Measurements from ENCODE around the gene ME3.

Gene ME3

GRCh38 chr11:86509588-86509974, 162.8 kb downstream of the ME3 start:
- Histone ChIP-seq H3K79me2 (ENCODE audit: low read length) (no peaks in the 10 kb centered on the region), H3K9ac (ENCODE audit: low read length) (no peak overlapping the region), H2AFZ (ENCODE audit: low read length) (no peak overlapping the region), H3K36me3 (replicated peaks; ENCODE audit: insufficient read depth, low read length) (no peaks in the 10 kb centered on the region), H4K20me1 (ENCODE audit: insufficient read depth, low read length) (no peaks in the 10 kb centered on the region), H3K4me2 (ENCODE audit: low read depth, low read length) (no peak overlapping the region), H3K4me3 (ENCODE audit: low read length) (no peak overlapping the region), H3K4me1 (ENCODE audit: low read length) (no peaks in the 10 kb centered on the region), H3K9me3 (replicated peaks; ENCODE audit: insufficient read depth, low read length) (no peaks in the 10 kb centered on the region), H3K9me2 (replicated peaks; ENCODE audit: insufficient read depth, low read length) (no peaks in the 10 kb centered on the region), H3K27ac (ENCODE audit: low read length) (no peak overlapping the region), H3K27me3 (replicated peaks; ENCODE audit: insufficient read depth, low read length) (no peaks in the 10 kb centered on the region), H3F3A (ENCODE audit: insufficient read depth, low read length) (no peaks in the 10 kb centered on the region)
- TF ChIP-seq CTCF (IDR thresholded peaks at IDR 0.05; ENCODE audit: low read length) (no peak), EZH2phosphoT487 (IDR thresholded peaks at IDR 0.05; ENCODE audit: low read length) (no peak), EZH2 (optimal IDR thresholded peaks at IDR 0.05; ENCODE audit: low read depth, low read length) (no peak)
- DNase-seq = no peak

DNA sequence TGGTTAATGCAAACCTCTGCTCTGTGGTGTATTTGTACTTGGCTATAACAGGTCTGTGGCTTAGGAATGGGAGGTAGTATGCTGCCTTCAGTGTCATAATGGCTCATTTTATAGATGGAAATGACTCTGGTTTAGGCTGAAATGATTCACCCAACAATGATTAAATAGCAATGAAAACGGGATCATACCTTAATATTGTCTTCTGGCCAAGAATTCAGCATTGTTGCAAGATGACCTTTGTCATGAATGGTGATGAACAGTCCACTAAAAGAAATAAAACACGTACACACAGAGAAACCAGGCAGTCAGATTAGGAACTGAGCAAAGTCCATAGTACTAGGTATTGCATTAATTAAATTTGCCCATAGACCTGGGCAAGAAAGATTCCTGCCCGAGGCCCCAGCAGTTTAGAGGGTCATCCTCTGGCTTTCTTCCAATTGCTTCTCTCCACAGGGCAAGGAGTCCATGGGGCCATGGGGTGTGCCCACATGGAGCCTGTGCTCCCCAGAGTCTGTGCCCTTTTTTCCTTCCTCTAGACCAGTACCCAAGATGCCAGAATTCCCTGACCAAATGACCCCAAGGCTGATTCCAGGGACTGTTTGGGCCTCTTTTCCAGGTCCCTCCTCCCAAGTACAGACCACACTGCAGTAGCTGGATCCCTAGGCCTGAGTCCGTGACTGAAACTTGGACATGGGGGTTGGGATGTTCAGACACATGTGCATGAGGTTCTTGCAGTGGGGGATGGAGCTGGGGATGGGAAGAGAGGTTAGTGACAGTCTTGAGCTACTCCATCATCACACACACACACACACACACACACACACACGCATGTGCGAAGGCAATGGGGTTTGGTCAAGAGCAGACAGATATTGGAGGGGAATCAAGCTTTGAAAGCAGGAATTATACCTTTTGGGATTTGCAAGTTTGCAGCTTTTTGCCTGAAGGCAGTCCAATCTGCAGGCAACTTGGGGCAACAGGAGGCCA, 163.5 kb downstream of the ME3 start:
- Histone ChIP-seq H3K4me3 (ENCODE audit: low read length) (no peak overlapping the region), H3K9me2 (replicated peaks; ENCODE audit: insufficient read depth, low read length) (no peaks in the 10 kb centered on the region), H2AFZ (ENCODE audit: low read length) (no peak overlapping the region), H3K79me2 (ENCODE audit: low read length) (no peaks in the 10 kb centered on the region), H3K9me3 (replicated peaks; ENCODE audit: insufficient read depth, low read length) (no peaks in the 10 kb centered on the region), H3K4me2 (ENCODE audit: low read depth, low read length) (no peak overlapping the region), H3K36me3 (replicated peaks; ENCODE audit: insufficient read depth, low read length) (no peaks in the 10 kb centered on the region), H3K27me3 (replicated peaks; ENCODE audit: insufficient read depth, low read length) (no peaks in the 10 kb centered on the region), H3F3A (ENCODE audit: insufficient read depth, low read length) (no peaks in the 10 kb centered on the region), H3K9ac (ENCODE audit: low read length) (no peak overlapping the region), H3K4me1 (ENCODE audit: low read length) (no peaks in the 10 kb centered on the region), H4K20me1 (ENCODE audit: insufficient read depth, low read length) (no peaks in the 10 kb centered on the region), H3K27ac (ENCODE audit: low read length) (no peak overlapping the region)
- no peak for TF ChIP-seq EZH2phosphoT487 (IDR thresholded peaks at IDR 0.05; ENCODE audit: low read length)
- no peak for TF ChIP-seq EZH2 (optimal IDR thresholded peaks at IDR 0.05; ENCODE audit: low read depth, low read length)
- TF ChIP-seq CTCF (IDR thresholded peaks at IDR 0.05; ENCODE audit: low read length) = no peak
- no peak for DNase-seq

DNA sequence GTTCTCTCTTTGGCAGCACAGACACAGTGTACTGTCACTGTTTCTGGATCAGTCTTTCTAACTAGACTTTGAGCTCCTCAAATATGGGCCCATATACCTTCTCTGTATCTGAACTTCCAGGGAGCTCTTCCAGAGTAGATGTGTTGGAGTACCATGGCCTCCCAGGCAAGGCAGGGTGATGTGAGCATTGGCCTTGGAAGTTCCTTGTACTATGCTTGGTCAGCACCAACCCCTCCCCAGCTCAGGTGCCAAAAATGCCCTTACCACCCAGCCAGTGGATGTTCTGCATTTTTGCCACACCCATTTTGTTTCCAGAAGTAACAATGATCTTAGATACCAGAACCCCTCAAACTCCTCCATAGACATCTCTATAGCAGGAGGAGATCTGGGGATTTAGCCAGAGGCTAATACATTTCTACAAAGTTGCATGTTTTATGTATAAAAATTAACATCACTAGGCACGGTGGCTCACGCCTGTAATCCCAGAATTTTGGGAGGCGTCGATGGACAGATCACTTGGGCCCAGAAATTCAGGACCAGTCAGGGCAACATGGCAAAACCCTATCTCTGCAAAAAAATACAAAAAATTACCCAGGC, 165.1 kb downstream of the ME3 start:
- Histone ChIP-seq H3K4me2 (ENCODE audit: low read depth, low read length) (no peak overlapping the region), H3K36me3 (replicated peaks; ENCODE audit: insufficient read depth, low read length) (no peaks in the 10 kb centered on the region), H3K9me3 (replicated peaks; ENCODE audit: insufficient read depth, low read length) (no peaks in the 10 kb centered on the region), H3K9me2 (replicated peaks; ENCODE audit: insufficient read depth, low read length) (no peaks in the 10 kb centered on the region), H3K9ac (ENCODE audit: low read length) (no peak overlapping the region), H3K27ac (ENCODE audit: low read length) (no peak overlapping the region), H3K4me3 (ENCODE audit: low read length) (no peak overlapping the region), H3K79me2 (ENCODE audit: low read length) (no peaks in the 10 kb centered on the region), H3K4me1 (ENCODE audit: low read length) (no peaks in the 10 kb centered on the region), H4K20me1 (ENCODE audit: insufficient read depth, low read length) (no peaks in the 10 kb centered on the region), H3F3A (ENCODE audit: insufficient read depth, low read length) (no peaks in the 10 kb centered on the region), H3K27me3 (replicated peaks; ENCODE audit: insufficient read depth, low read length) (no peaks in the 10 kb centered on the region), H2AFZ (ENCODE audit: low read length) (no peak overlapping the region)
- TF ChIP-seq EZH2phosphoT487 (IDR thresholded peaks at IDR 0.05; ENCODE audit: low read length) = no peak
- TF ChIP-seq CTCF (IDR thresholded peaks at IDR 0.05; ENCODE audit: low read length) = no peak
- no peak for TF ChIP-seq EZH2 (optimal IDR thresholded peaks at IDR 0.05; ENCODE audit: low read depth, low read length)
- no peak for DNase-seq

Measured in MM.1S (cell line).